GM12864 (cell line): ENCODE measurements around the gene MDFIC2.

Source experiments
- DNase-seq: peaks from one replicate; pipeline ENCODE4 v3.0.0-alpha.2; 2011; ENCODE audit warnings: low read depth
- H3K4me3 ChIP-seq: 2 replicates; pipeline ENCODE4 v1.5.1; 2011; ENCODE audit warnings: mild to moderate bottlenecking, low read depth, low read length, control low read depth
- CTCF ChIP-seq: IDR thresholded peaks from 2 replicates; pipeline ENCODE4 v1.5.1; 2011; ENCODE audit warnings: low read depth, mild to moderate bottlenecking, moderate library complexity, low read length, control low read depth, inconsistent platforms; ENCODE audit errors: missing control alignments

The MDFIC2 gene

GRCh38 chr3:70264122-70264780, 48.2 kb downstream of the MDFIC2 start:
- H3K4me3 ChIP-seq: no peak overlapping the region
- DNase-seq: no peak
- no peak for TF ChIP-seq CTCF

- TF ChIP-seq CTCF: no peak
- DNase-seq: no peak
- no peak overlapping the region for H3K4me3 ChIP-seq
These were observed 51.2 kb downstream of the MDFIC2 start for GRCh38 chr3:70261283-70261682.

GRCh38 chr3:70256566-70256965, 55.9 kb downstream of the MDFIC2 start:
- TF ChIP-seq CTCF: no peak
- no peak for DNase-seq
- H3K4me3 ChIP-seq: no peak overlapping the region

- TF ChIP-seq CTCF: no peak
- DNase-seq: no peak
- H3K4me3 ChIP-seq: no peak overlapping the region
These were observed 61.9 kb downstream of the MDFIC2 start for GRCh38 chr3:70250492-70250891.

- TF ChIP-seq CTCF: no peak
- H3K4me3 ChIP-seq: no peak overlapping the region
- no peak for DNase-seq
These were observed 62.8 kb downstream of the MDFIC2 start for GRCh38 chr3:70249509-70250160.

GRCh38 chr3:70248856-70249255, 63.6 kb downstream of the MDFIC2 start:
- DNase-seq: no peak
- TF ChIP-seq CTCF: no peak
- no peak overlapping the region for H3K4me3 ChIP-seq

- DNase-seq: no peak
- TF ChIP-seq CTCF: no peak
- H3K4me3 ChIP-seq: no peak overlapping the region
These were observed 64.5 kb downstream of the MDFIC2 start for GRCh38 chr3:70247955-70248354.
